Panc1 (cell line): ENCODE results near the gene SCRN1. TPM values are rescaled to one million over a fixed set of nuclear protein-coding genes. Genes with fewer than 3 reads are reported as not detected.

Source experiments
- ATAC-seq: fragments of 200-7000 bp; cut with Tn5 transposase; 2 replicates; pipeline ENCODE4 v1.9.1; 2020; ENCODE audit warnings: mild to moderate bottlenecking, moderate library complexity
- BruUV-seq: library from RNA; stranded (reverse); fragments of 400-500 nt; replicated peaks from 2 replicates; lab custom pipeline; 2021; lab: Mats Ljungman, UMichigan
- CTCF ChIA-PET: fragments of 300-600 bp; sonication (Branson Sonifier 250); formaldehyde crosslinking; loops from one replicate; lab custom pipeline; 2022; ENCODE audit warnings: antibody characterized with exemption; lab: Charles Lee
- POLR2A ChIA-PET: fragments of 300-600 bp; sonication (Branson Sonifier 250); formaldehyde crosslinking; loops from one replicate; lab custom pipeline; 2022; ENCODE audit warnings: antibody characterized with exemption; lab: Charles Lee
- DNase-seq: peaks from one replicate; pipeline ENCODE4 v3.0.0-alpha.2; 2010; ENCODE audit warnings: low read depth, low spot score
- H3K27ac ChIP-seq: 2 replicates; pipeline ENCODE4 v1.5.1; 2011; ENCODE audit warnings: mild to moderate bottlenecking, low read length, inconsistent platforms
- H3K27me3 ChIP-seq: fragments of 200-500 bp; sonication (Bioruptor generic); 2 replicates; pipeline ENCODE4 v1.6.0; 2014; ENCODE audit warnings: low read length, inconsistent platforms; ENCODE audit not compliant: control insufficient read depth, insufficient read depth
- H3K36me3 ChIP-seq: fragments of 200-500 bp; sonication (Bioruptor generic); 2 replicates; pipeline ENCODE4 v1.5.1; 2014; ENCODE audit warnings: inconsistent platforms, mild to moderate bottlenecking, low read length, moderate library complexity; ENCODE audit not compliant: control insufficient read depth, insufficient read depth
- H3K4me1 ChIP-seq: 2 replicates; pipeline ENCODE4 v1.5.1; 2011; ENCODE audit warnings: inconsistent platforms, mild to moderate bottlenecking, low read length, moderate library complexity; ENCODE audit not compliant: control insufficient read depth, insufficient read depth
- H3K4me3 ChIP-seq, 2 experiments: 2 replicates each; pipeline ENCODE4 v1.5.1; 2011 to 2012; ENCODE audit warnings: low read depth in 2 of 2, low read length in 2 of 2, mild to moderate bottlenecking in 2 of 2, inconsistent platforms in 1 of 2, moderate library complexity in 1 of 2
- H3K9me3 ChIP-seq: fragments of 200-500 bp; sonication (Bioruptor generic); 2 replicates; pipeline ENCODE4 v1.5.1; 2014; ENCODE audit warnings: low read depth, mild to moderate bottlenecking, inconsistent platforms, low read length, moderate library complexity; ENCODE audit not compliant: control insufficient read depth, insufficient read depth
- POLR2AphosphoS5 ChIP-seq: IDR thresholded peaks from 2 replicates; pipeline ENCODE4 v1.6.1; 2012; ENCODE audit warnings: mild to moderate bottlenecking, low read depth, low read length, moderate library complexity
- SIN3A ChIP-seq: IDR thresholded peaks from 2 replicates; pipeline ENCODE4 v1.6.1; 2012; ENCODE audit warnings: low read depth, mild to moderate bottlenecking, low read length, moderate library complexity, borderline replicate concordance; ENCODE audit not compliant: insufficient read depth
- TCF7L2 ChIP-seq: IDR thresholded peaks from 2 replicates; pipeline ENCODE4 v1.6.1; 2011; ENCODE audit warnings: mild to moderate bottlenecking, low read depth, low read length, inconsistent platforms
- in situ Hi-C: cut with HindIII; loops from 2 replicates; pipeline ENCODE4 v1.10.0; 2016; ENCODE audit warnings: low sequenced_read_pairs, low pct_unique_long_range_greater_than_20kb
- intact Hi-C: fragments of 100-400 bp; cut with micrococcal nuclease; formaldehyde crosslinking; loops from one replicate; pipeline ENCODE4 v1.10.0; 2022; ENCODE audit not compliant: unreplicated experiment
- total RNA-seq: library from RNA; stranded (reverse); gene quantifications from one replicate; pipeline ENCODE4 v1.2.1, GENCODE V29; 2021; ENCODE audit not compliant: unreplicated experiment
- TF ChIP-seq, protein P1 (sequence below), 2 experiments: IDR thresholded peaks; 2 replicates each; pipeline ENCODE4 v1.6.1; 2011 to 2012; ENCODE audit warnings: low read depth in 2 of 2, control low read depth in 1 of 2, low read length in 1 of 2, mild to moderate bottlenecking in 1 of 2, moderate library complexity in 1 of 2; ENCODE audit not compliant: insufficient read depth in 1 of 2
- TF ChIP-seq, protein P2 (sequence below): fragments of 450-650 bp; IDR thresholded peaks from 2 replicates; pipeline ENCODE4 v1.5.1; 2017; ENCODE audit warnings: mild to moderate bottlenecking

Gene SCRN1
- total RNA-seq, 1 experiment from 2014 or later = 189 TPM

DNA sequence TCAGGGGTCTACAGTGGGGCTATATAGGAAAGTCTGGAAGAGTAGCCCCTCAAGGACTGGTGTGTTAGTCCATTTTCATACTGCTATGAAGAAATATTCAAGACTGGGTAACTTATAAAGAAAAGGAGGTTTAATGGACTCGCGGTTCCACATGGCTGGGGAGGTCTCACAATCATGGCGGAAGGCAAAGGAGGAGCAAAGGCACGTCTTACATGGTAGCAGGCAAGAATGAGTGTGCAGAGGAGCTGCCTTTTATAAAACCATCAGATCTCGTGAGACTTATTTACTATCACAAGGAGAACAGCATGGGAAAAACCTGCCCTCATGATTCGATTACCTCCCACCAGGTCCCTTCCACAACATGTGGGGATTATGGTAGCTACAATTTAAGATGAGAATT lies 33.9 kb upstream of the SCRN1 start:
- ATAC-seq = no peak
- Histone ChIP-seq H3K27ac (no peak overlapping the region), H3K4me3 (no peak overlapping the region), H3K4me1 (peaks cover 14% of the 10 kb centered on the region), H3K36me3 (no peaks in the 10 kb centered on the region), H3K27me3 (no peaks in the 10 kb centered on the region), H3K9me3 (no peaks in the 10 kb centered on the region)
- ChIA-PET POLR2A (no interaction called here), CTCF (no interaction called here)
- no peak for DNase-seq
- intact Hi-C loops = no loop called here
- in situ Hi-C loops = no loop called here
- BruUV-seq = no TSS peak
- TF ChIP-seq, protein P1, sequence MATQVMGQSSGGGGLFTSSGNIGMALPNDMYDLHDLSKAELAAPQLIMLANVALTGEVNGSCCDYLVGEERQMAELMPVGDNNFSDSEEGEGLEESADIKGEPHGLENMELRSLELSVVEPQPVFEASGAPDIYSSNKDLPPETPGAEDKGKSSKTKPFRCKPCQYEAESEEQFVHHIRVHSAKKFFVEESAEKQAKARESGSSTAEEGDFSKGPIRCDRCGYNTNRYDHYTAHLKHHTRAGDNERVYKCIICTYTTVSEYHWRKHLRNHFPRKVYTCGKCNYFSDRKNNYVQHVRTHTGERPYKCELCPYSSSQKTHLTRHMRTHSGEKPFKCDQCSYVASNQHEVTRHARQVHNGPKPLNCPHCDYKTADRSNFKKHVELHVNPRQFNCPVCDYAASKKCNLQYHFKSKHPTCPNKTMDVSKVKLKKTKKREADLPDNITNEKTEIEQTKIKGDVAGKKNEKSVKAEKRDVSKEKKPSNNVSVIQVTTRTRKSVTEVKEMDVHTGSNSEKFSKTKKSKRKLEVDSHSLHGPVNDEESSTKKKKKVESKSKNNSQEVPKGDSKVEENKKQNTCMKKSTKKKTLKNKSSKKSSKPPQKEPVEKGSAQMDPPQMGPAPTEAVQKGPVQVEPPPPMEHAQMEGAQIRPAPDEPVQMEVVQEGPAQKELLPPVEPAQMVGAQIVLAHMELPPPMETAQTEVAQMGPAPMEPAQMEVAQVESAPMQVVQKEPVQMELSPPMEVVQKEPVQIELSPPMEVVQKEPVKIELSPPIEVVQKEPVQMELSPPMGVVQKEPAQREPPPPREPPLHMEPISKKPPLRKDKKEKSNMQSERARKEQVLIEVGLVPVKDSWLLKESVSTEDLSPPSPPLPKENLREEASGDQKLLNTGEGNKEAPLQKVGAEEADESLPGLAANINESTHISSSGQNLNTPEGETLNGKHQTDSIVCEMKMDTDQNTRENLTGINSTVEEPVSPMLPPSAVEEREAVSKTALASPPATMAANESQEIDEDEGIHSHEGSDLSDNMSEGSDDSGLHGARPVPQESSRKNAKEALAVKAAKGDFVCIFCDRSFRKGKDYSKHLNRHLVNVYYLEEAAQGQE (IDR thresholded peaks at IDR 0.05; ENCODE audit: insufficient read depth in 1 of 2, low read depth in 2 of 2, low read length in 1 of 2) = no peak
- TF ChIP-seq TCF7L2 (no peak), SIN3A (no peak), POLR2AphosphoS5 (no peak)
- TF ChIP-seq, protein P2, sequence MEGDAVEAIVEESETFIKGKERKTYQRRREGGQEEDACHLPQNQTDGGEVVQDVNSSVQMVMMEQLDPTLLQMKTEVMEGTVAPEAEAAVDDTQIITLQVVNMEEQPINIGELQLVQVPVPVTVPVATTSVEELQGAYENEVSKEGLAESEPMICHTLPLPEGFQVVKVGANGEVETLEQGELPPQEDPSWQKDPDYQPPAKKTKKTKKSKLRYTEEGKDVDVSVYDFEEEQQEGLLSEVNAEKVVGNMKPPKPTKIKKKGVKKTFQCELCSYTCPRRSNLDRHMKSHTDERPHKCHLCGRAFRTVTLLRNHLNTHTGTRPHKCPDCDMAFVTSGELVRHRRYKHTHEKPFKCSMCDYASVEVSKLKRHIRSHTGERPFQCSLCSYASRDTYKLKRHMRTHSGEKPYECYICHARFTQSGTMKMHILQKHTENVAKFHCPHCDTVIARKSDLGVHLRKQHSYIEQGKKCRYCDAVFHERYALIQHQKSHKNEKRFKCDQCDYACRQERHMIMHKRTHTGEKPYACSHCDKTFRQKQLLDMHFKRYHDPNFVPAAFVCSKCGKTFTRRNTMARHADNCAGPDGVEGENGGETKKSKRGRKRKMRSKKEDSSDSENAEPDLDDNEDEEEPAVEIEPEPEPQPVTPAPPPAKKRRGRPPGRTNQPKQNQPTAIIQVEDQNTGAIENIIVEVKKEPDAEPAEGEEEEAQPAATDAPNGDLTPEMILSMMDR = no peak

DNA sequence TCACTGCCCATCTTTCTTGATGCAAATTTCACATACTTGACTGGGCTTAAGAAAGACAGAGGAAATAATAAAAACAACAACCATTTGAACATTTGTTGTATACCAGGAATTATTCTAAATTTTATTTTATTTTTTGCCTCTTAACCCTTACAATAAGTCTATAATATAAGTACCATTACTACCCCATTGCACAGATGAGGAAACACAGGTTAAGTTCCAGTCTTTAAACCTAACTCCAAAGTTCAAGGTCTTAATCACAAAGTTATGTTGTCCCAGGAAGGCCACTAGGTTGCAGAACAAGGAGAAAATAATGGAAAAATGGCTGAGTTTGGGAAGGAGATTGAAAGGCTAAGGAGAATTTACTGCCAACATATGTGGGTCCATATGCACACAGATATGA lies 33.4 kb upstream of the SCRN1 start:
- CTCF ChIA-PET = no interaction called here
- in situ Hi-C loops (no loop called here), intact Hi-C loops (no loop called here)
- POLR2A ChIA-PET = no interaction called here
- Histone ChIP-seq H3K9me3 (no peaks in the 10 kb centered on the region), H3K4me3 (no peak overlapping the region), H3K27ac (no peak overlapping the region), H3K4me1 (peaks cover 14% of the 10 kb centered on the region), H3K36me3 (no peaks in the 10 kb centered on the region), H3K27me3 (no peaks in the 10 kb centered on the region)
- no peak for DNase-seq
- TF ChIP-seq, protein P1 (IDR thresholded peaks at IDR 0.05; ENCODE audit: insufficient read depth in 1 of 2, low read depth in 2 of 2, low read length in 1 of 2) = no peak
- TF ChIP-seq TCF7L2 = no peak
- no peak for TF ChIP-seq SIN3A
- no peak for TF ChIP-seq POLR2AphosphoS5
- TF ChIP-seq, protein P2 = no peak
- ATAC-seq = no peak
- no TSS peak for BruUV-seq
